Ascending aorta (tissue), 2 donors: ENCODE results near the gene SLC25A6. TPM values are rescaled to one million over a fixed set of nuclear protein-coding genes. Genes with fewer than 3 reads are reported as not detected.

Source experiments
- DNase-seq, 2 donors: peaks; one replicate each; pipeline ENCODE4 v3.0.0-alpha.2; 2019; ENCODE audit warnings: low spot score in 2 of 2
- H3K27ac ChIP-seq, 2 donors: fragments of 200-600 bp; sonication (generic); one replicate each; pipeline ENCODE4 v1.5.1; 2016 to 2017; ENCODE audit warnings: mild to moderate bottlenecking in 1 of 2
- H3K27me3 ChIP-seq: fragments of 200-600 bp; sonication (generic); one replicate; pipeline ENCODE4 v1.5.1; 2017
- H3K36me3 ChIP-seq, 2 donors: fragments of 200-600 bp; sonication (generic); one replicate each; pipeline ENCODE4 v1.5.1; 2016
- H3K4me1 ChIP-seq, 2 donors: fragments of 200-600 bp; sonication (generic); one replicate each; pipeline ENCODE4 v1.5.1; 2016 to 2017; ENCODE audit warnings: mild to moderate bottlenecking in 1 of 2
- H3K4me3 ChIP-seq, 2 donors: fragments of 200-600 bp; sonication (generic); one replicate each; pipeline ENCODE4 v1.5.1; 2016 to 2017; ENCODE audit warnings: mild to moderate bottlenecking in 1 of 2
- H3K9me3 ChIP-seq, 2 donors: fragments of 200-600 bp; sonication (generic); one replicate each; pipeline ENCODE4 v1.5.1; 2016
- intact Hi-C: fragments of 100-400 bp; cut with DNase I; formaldehyde crosslinking; loops from one replicate; pipeline ENCODE4 v1.15.1; 2023
- total RNA-seq: library from RNA; depleted of rRNA; stranded (reverse); fragments of >200 nt; gene quantifications from one replicate; pipeline ENCODE4 v1.1.0, GENCODE V29; 2016
- TF ChIP-seq, protein P1 (sequence below), 3 experiments: fragments of 200-600 bp in 2 of 3; fragments of 450-650 bp in 1 of 3; sonication (generic) in 2 of 3; IDR thresholded peaks; one replicate each; pipeline ENCODE4 v1.5.1; 2016 to 2019; ENCODE audit warnings: antibody characterized with exemption in 3 of 3, mild to moderate bottlenecking in 1 of 3, moderate library complexity in 1 of 3

The SLC25A6 gene
- total RNA-seq, 1 donor from 2014 or later = 535 TPM

DNA sequence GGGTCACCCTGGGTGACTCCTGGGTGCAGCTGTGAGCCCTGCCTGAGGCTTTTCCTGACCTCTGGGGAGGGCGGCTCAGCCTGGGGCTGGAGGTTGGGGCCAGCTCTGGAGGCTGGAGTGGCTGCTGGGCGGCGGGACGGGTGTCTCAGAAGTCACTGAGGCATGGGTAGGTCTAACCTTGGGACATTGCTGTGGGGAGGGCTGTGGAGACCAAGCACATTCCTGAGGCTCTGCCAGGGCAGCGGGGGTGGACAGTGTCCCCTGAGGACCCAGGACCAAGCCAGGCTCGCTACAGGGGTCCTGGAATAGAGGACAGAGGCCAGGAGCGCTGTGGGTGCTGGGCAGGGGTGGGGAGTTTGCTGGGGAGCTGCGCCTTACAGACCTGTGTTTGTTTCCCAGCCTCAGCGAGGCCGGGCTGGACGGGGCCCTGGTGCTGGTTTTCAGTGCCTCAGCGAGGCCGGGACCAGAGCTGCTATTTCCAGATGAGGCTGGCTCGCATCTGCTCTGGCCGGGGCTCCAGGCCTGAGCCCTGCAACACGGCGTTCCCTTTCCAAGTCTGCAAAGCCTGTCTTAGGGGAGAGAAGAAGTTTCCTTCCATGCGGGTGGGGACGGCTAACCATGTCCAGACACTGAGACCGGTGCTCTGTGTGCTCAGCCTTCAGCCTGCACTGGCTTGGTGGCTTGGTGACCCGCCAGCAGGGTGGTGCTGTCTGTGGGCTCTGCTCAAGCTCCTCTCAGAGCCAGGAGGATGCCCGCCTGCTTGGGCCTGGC, 3.0 kb upstream of the SLC25A6 start:
- peaks cover 7 to 11% of the 10 kb centered on the region in 2 donors for H3K4me1 ChIP-seq
- H3K27me3 ChIP-seq = no peaks in the 10 kb centered on the region
- no peak for DNase-seq
- TF ChIP-seq, protein P1, sequence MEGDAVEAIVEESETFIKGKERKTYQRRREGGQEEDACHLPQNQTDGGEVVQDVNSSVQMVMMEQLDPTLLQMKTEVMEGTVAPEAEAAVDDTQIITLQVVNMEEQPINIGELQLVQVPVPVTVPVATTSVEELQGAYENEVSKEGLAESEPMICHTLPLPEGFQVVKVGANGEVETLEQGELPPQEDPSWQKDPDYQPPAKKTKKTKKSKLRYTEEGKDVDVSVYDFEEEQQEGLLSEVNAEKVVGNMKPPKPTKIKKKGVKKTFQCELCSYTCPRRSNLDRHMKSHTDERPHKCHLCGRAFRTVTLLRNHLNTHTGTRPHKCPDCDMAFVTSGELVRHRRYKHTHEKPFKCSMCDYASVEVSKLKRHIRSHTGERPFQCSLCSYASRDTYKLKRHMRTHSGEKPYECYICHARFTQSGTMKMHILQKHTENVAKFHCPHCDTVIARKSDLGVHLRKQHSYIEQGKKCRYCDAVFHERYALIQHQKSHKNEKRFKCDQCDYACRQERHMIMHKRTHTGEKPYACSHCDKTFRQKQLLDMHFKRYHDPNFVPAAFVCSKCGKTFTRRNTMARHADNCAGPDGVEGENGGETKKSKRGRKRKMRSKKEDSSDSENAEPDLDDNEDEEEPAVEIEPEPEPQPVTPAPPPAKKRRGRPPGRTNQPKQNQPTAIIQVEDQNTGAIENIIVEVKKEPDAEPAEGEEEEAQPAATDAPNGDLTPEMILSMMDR (IDR thresholded peaks at IDR 0.05) = no peak
- H3K4me3 ChIP-seq = no peak overlapping the region
- intact Hi-C loops = loop anchor here (5.0 to 10.0 kb wide), 3 partner anchors 932 to 1297 kb away; partner anchors contain the start of gene CD99
- H3K27ac ChIP-seq = peak overlapping the region in 1 of 2 donors; percentile 7
- peaks cover 5 to 7% of the 10 kb centered on the region in 2 donors for H3K36me3 ChIP-seq
- no peaks in the 10 kb centered on the region for H3K9me3 ChIP-seq

DNA sequence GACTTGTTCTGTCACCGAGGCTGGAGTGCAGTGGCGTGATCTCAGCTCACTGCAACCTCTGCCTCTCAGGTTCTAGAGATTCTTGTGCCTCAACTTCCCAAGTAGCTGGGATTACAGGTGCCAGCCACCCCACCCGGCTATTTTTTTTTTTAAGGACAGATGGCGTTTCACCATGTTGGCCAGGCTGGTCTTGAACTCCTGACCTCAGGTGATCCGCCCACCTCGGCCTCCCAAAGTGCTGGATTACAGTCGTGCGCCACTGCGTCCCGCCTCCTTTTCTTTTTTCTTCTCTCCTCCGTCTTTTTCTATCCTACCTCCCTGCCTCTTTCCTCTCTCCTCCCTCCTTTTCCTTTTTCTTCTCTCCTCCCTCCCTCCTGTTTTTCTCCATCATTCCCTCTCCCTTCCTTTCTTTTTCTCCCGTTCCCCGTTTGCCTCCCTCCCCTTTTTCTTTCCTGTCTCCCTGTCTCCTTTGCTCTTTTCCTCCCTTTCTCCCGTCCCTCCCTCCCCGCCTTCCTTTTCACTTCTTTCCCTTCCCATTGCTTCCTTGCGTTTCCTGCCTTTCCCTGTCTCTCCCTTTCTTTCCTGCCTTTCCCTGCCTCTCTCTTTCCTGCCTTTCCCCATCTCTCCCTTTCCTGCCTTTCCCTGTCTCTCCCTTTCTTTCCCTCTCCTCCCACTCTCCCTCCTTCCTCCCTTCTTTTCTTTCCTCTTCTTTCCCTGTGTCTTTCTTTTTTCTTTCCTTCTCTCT, 2.1 kb upstream of the SLC25A6 start:
- intact Hi-C loops = loop anchor here (2.0 to 10.0 kb wide), 6 partner anchors 933 to 1535 kb away; partner anchors contain the start of genes ARSD, CD99 and PPP2R3B
- DNase-seq = no peak

DNA sequence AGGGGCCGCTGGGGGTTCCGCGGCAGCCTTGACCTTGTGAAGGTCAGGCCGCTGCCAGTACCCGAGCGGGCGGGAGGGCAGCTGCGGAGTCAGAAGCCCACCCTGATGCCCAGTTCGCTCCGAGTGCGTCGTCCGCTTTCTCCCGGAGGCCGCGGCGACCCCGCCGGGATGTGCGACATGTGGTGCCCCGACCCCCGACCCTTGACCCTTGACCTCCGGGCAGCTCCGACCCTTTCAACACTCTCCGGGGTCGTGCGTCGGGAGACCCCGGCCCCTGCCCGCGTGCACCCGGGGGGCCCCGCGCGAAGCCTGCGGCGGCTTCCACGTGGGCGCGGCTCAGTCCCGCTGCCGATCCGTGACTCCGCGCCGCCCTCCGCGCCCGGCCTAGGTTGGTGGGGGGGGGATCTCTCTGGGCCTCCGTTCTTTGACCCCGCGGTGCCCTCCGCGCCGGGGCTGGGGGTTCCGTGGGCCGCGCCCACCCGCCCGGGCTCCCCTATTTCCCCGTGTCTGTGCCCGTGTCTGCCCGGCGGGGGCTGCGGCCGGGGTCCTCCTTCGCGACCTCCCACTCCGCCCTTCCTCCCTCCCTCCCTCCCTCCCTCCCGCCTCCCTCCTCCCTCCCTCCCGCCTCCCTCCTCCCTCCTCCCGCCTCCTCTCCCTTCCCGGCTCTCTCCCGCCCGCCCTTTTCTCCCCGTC, 609 bp upstream of the SLC25A6 start:
- Histone ChIP-seq H3K4me3 (peak overlapping the region; percentile 99 to 100), H3K36me3 (peaks cover 28 to 31% of the 10 kb centered on the region in 2 donors), H3K27me3 (no peaks in the 10 kb centered on the region), H3K27ac (peak overlapping the region; percentile 98 to 99), H3K4me1 (peaks cover 7 to 11% of the 10 kb centered on the region in 2 donors), H3K9me3 (no peaks in the 10 kb centered on the region)
- no peak for DNase-seq
- intact Hi-C loops = loop anchor here (1.0 to 10.0 kb wide), 9 partner anchors 61 to 1536 kb away; partner anchors contain the start of genes AKAP17A, ARSD, CD99 and GTPBP6
- TF ChIP-seq, protein P1 (IDR thresholded peaks at IDR 0.05) = no peak

More for the DNA sequence above, 2.1 kb upstream of the SLC25A6 start:
- Histone ChIP-seq H3K27me3 (no peaks in the 10 kb centered on the region), H3K4me3 (no peak overlapping the region), H3K9me3 (no peaks in the 10 kb centered on the region), H3K36me3 (peaks cover 13 to 16% of the 10 kb centered on the region in 2 donors), H3K27ac (peak overlapping the region in 1 of 2 donors; percentile 7), H3K4me1 (peaks cover 7 to 11% of the 10 kb centered on the region in 2 donors)
- TF ChIP-seq, protein P1 (IDR thresholded peaks at IDR 0.05) = no peak

DNA sequence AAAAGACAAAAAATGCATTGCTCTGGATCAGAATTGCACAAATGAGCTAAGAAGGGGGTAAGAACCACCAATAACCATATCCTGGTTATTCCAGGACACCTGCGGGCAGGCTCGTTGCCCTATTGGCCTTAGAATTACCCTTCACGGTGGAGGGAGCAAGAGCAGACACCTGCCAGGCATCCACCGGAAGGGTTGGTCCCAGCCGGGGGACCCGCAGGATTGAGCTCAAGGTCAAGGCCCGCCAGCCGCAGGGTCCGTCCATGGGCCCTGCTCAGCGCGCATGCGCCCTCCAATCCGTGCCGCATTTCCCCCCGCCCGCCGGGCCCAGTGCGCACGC, 575 bp downstream of the SLC25A6 start:
- intact Hi-C loops = loop anchor here (5.0 to 10.0 kb wide), 3 partner anchors 936 to 1301 kb away; partner anchors contain the start of gene CD99
- H3K36me3 ChIP-seq = peaks cover 40 to 43% of the 10 kb centered on the region in 2 donors
- H3K4me3 ChIP-seq = peak overlapping the region; percentile 99 to 100
- peak overlapping the region; percentile 98 to 99 for H3K27ac ChIP-seq
- peaks cover 7 to 11% of the 10 kb centered on the region in 2 donors for H3K4me1 ChIP-seq
- TF ChIP-seq, protein P1 (IDR thresholded peaks at IDR 0.05) = no peak
- no peaks in the 10 kb centered on the region for H3K9me3 ChIP-seq
- DNase-seq = peak in 1 of 2 donors; percentile 53
- H3K27me3 ChIP-seq = no peaks in the 10 kb centered on the region
